T-helper 17 cell (primary cell): ENCODE data around the gene TMEM240. TPM values are rescaled to one million over a fixed set of nuclear protein-coding genes. Genes with fewer than 3 reads are reported as not detected.
"Not testable (repeated sequence)": the region's sequence is repeated elsewhere in the genome, so short reads cannot be mapped to it uniquely, and the experiment has no call there.

ENCODE experiments used
- ATAC-seq: fragments of 150-1000 bp; cut with Tn5 transposase; 2 replicates; pipeline ENCODE4 v1.10.0; 2021; ENCODE audit warnings: mild to moderate bottlenecking, moderate library complexity
- DNase-seq, 3 donors: peaks; one replicate each; pipeline versions ENCODE4 v3.0.0 to v3.0.0-alpha.2; 2020 to 2021
- H3K9me3 ChIP-seq: one replicate; pipeline ENCODE4 v1.7.0; 2013; ENCODE audit warnings: low read length, mild to moderate bottlenecking; ENCODE audit not compliant: control insufficient read depth, poor library complexity, severe bottlenecking
- H3K27ac Mint-ChIP-seq: one replicate; pipeline ENCODE4 v1.8.0; 2022; ENCODE audit warnings: mild to moderate bottlenecking, moderate library complexity, mixed read lengths
- H3K27me3 Mint-ChIP-seq: one replicate; pipeline ENCODE4 v1.8.0; 2022; ENCODE audit warnings: mixed read lengths
- H3K36me3 Mint-ChIP-seq: one replicate; pipeline ENCODE4 v1.8.0; 2022; ENCODE audit warnings: low read depth, mixed read lengths
- H3K4me1 Mint-ChIP-seq: one replicate; pipeline ENCODE4 v1.8.0; 2022; ENCODE audit warnings: mild to moderate bottlenecking, mixed read lengths
- H3K4me3 Mint-ChIP-seq: one replicate; pipeline ENCODE4 v1.8.0; 2022; ENCODE audit warnings: mild to moderate bottlenecking, moderate library complexity, mixed read lengths
- total RNA-seq, 4 donors: library from RNA in 2 of 4; stranded (reverse) in 2 of 4; gene quantifications; one replicate each; pipeline ENCODE4 v1.2.3 and lab custom pipeline; 2022 to 2026

Gene TMEM240
- total RNA-seq, 2 donors from 2014 or later, result 0.44 TPM; not detected in 1

GRCh38 chr1:1517973-1518620 lies 22.3 kb downstream of the TMEM240 start:
- H3K4me1 Mint-ChIP-seq, result peaks cover 2% of the 10 kb centered on the region
- no peaks in the 10 kb centered on the region for H3K9me3 ChIP-seq
- no peaks in the 10 kb centered on the region for H3K27me3 Mint-ChIP-seq
- DNase-seq (no peak), ATAC-seq (no peak)
- no peaks in the 10 kb centered on the region for H3K36me3 Mint-ChIP-seq
- no peak overlapping the region for H3K4me3 Mint-ChIP-seq
- no peak overlapping the region for H3K27ac Mint-ChIP-seq

GRCh38 chr1:1516923-1517322 lies 23.5 kb downstream of the TMEM240 start:
- not testable (repeated sequence) for ATAC-seq, DNase-seq, H3K27ac Mint-ChIP-seq, H3K9me3 ChIP-seq, H3K36me3 Mint-ChIP-seq, H3K27me3 Mint-ChIP-seq, H3K4me1 Mint-ChIP-seq, H3K4me3 Mint-ChIP-seq

GRCh38 chr1:1514376-1514775 lies 26.0 kb downstream of the TMEM240 start:
- H3K27ac Mint-ChIP-seq, H3K9me3 ChIP-seq, H3K36me3 Mint-ChIP-seq, ATAC-seq, H3K4me1 Mint-ChIP-seq, DNase-seq, H3K27me3 Mint-ChIP-seq, H3K4me3 Mint-ChIP-seq: not testable (repeated sequence)

- H3K4me1 Mint-ChIP-seq, H3K9me3 ChIP-seq, DNase-seq, ATAC-seq, H3K27ac Mint-ChIP-seq, H3K27me3 Mint-ChIP-seq, H3K36me3 Mint-ChIP-seq: not testable (repeated sequence)
- H3K4me3 Mint-ChIP-seq, result peak overlapping the region; percentile 73
Measured at GRCh38 chr1:1513675-1514074, 26.7 kb downstream of the TMEM240 start.

- peak; percentile 21 for ATAC-seq
- not testable (repeated sequence) for H3K4me1 Mint-ChIP-seq, DNase-seq, H3K27me3 Mint-ChIP-seq, H3K9me3 ChIP-seq, H3K27ac Mint-ChIP-seq, H3K36me3 Mint-ChIP-seq
- H3K4me3 Mint-ChIP-seq, result peak overlapping the region; percentile 67
Measured at GRCh38 chr1:1512425-1512824, 28.0 kb downstream of the TMEM240 start.

GRCh38 chr1:1511533-1512285 lies 28.7 kb downstream of the TMEM240 start, which contains the start of gene ATAD3A:
Gene ATAD3A, plus strand, starts transcription at chr1:1512162. Its CDS starts 107 bp downstream, at chr1:1512269.
- ATAC-seq (peak; percentile 94), DNase-seq (peak; percentile 90 to 93 (median 93))
- H3K27me3 Mint-ChIP-seq, result no peaks in the 10 kb centered on the region
- H3K4me1 Mint-ChIP-seq, result peaks cover 9% of the 10 kb centered on the region
- H3K27ac Mint-ChIP-seq, result peak within 1 kb of the TSS; percentile 95
- no peaks in the 10 kb centered on the region for H3K9me3 ChIP-seq
- H3K36me3 Mint-ChIP-seq, result peaks cover 3% of the 10 kb centered on the region
- peak within 1 kb of the TSS; percentile 95 for H3K4me3 Mint-ChIP-seq

GRCh38 chr1:1510912-1511532 lies 29.4 kb downstream of the TMEM240 start:
- peak overlapping the region; percentile 95 for H3K4me3 Mint-ChIP-seq

GRCh38 chr1:1509465-1509850 lies 31.0 kb downstream of the TMEM240 start:
- ATAC-seq, result not testable (repeated sequence)

More at GRCh38 chr1:1510912-1511532, 29.4 kb downstream of the TMEM240 start:
- Mint-ChIP-seq H3K4me1 (peaks cover 9% of the 10 kb centered on the region), H3K27me3 (no peaks in the 10 kb centered on the region), H3K27ac (peak overlapping the region; percentile 95), H3K36me3 (peaks cover 3% of the 10 kb centered on the region)
- ATAC-seq, result no peak
- no peaks in the 10 kb centered on the region for H3K9me3 ChIP-seq
- no peak for DNase-seq

GRCh38 chr1:1508775-1509464 lies 31.5 kb downstream of the TMEM240 start:
- not testable (repeated sequence) for ATAC-seq, DNase-seq, H3K27ac Mint-ChIP-seq, H3K9me3 ChIP-seq, H3K4me3 Mint-ChIP-seq, H3K36me3 Mint-ChIP-seq, H3K27me3 Mint-ChIP-seq
- peaks cover 19% of the 10 kb centered on the region for H3K4me1 Mint-ChIP-seq

More at GRCh38 chr1:1509465-1509850, 31.0 kb downstream of the TMEM240 start:
- DNase-seq, H3K4me3 Mint-ChIP-seq, H3K27me3 Mint-ChIP-seq, H3K9me3 ChIP-seq, H3K27ac Mint-ChIP-seq, H3K36me3 Mint-ChIP-seq: not testable (repeated sequence)
- peaks cover 19% of the 10 kb centered on the region for H3K4me1 Mint-ChIP-seq

- H3K4me1 Mint-ChIP-seq, result peaks cover 17% of the 10 kb centered on the region
- peak overlapping the region; percentile 37 for H3K27ac Mint-ChIP-seq
- H3K27me3 Mint-ChIP-seq, result no peaks in the 10 kb centered on the region
- no peak overlapping the region for H3K4me3 Mint-ChIP-seq
- no peaks in the 10 kb centered on the region for H3K9me3 ChIP-seq
- DNase-seq (no peak), ATAC-seq (no peak)
- H3K36me3 Mint-ChIP-seq, result peaks cover 3% of the 10 kb centered on the region
Measured at GRCh38 chr1:1507305-1507704, 33.1 kb downstream of the TMEM240 start.

GRCh38 chr1:1505801-1506200 lies 34.6 kb downstream of the TMEM240 start:
- Mint-ChIP-seq H3K4me1 (peaks cover 12% of the 10 kb centered on the region), H3K27ac (peak overlapping the region; percentile 97), H3K4me3 (peak overlapping the region; percentile 43)
- H3K9me3 ChIP-seq, H3K27me3 Mint-ChIP-seq, H3K36me3 Mint-ChIP-seq, DNase-seq, ATAC-seq: not testable (repeated sequence)

GRCh38 chr1:1505366-1505798 lies 35.0 kb downstream of the TMEM240 start:
- DNase-seq (peak in 1 of 3 donors; percentile 23), ATAC-seq (peak; percentile 78)
- H3K27ac Mint-ChIP-seq, result peak overlapping the region; percentile 97
- peaks cover 11% of the 10 kb centered on the region for H3K4me1 Mint-ChIP-seq
- not testable (repeated sequence) for H3K27me3 Mint-ChIP-seq, H3K9me3 ChIP-seq, H3K36me3 Mint-ChIP-seq
- peak overlapping the region; percentile 94 for H3K4me3 Mint-ChIP-seq
